Adipocyte (in vitro differentiated cells): Measurements from ENCODE around the gene HOXA9.

Experiments
- DNase-seq: peaks from one replicate; pipeline ENCODE4 v3.0.0-alpha.2; 2015; ENCODE audit warnings: low read depth
- H3K27me3 ChIP-seq: replicated peaks from 2 replicates; pipeline ENCODE4 v1.7.0; 2013; ENCODE audit warnings: mild to moderate bottlenecking, low read length, moderate library complexity; ENCODE audit not compliant: control insufficient read depth, insufficient read depth
- H3K36me3 ChIP-seq: 2 replicates; pipeline ENCODE4 v1.7.0; 2013; ENCODE audit warnings: low read length, mild to moderate bottlenecking, moderate library complexity; ENCODE audit not compliant: control insufficient read depth, insufficient read depth, severe bottlenecking
- H3K4me1 ChIP-seq: 2 replicates; pipeline ENCODE4 v1.7.0; 2013; ENCODE audit warnings: mild to moderate bottlenecking, low read length, moderate library complexity; ENCODE audit not compliant: control insufficient read depth, insufficient read depth
- H3K4me3 ChIP-seq: 2 replicates; pipeline ENCODE4 v1.7.0; 2013; ENCODE audit warnings: mild to moderate bottlenecking, low read length, moderate library complexity
- H3K9ac ChIP-seq: 2 replicates; pipeline ENCODE4 v1.7.0; 2013; ENCODE audit warnings: mild to moderate bottlenecking, low read length, moderate library complexity
- H3K9me3 ChIP-seq: 2 replicates; pipeline ENCODE4 v1.7.0; 2013; ENCODE audit warnings: mild to moderate bottlenecking, low read length, moderate library complexity; ENCODE audit not compliant: control insufficient read depth

Gene HOXA9

DNA sequence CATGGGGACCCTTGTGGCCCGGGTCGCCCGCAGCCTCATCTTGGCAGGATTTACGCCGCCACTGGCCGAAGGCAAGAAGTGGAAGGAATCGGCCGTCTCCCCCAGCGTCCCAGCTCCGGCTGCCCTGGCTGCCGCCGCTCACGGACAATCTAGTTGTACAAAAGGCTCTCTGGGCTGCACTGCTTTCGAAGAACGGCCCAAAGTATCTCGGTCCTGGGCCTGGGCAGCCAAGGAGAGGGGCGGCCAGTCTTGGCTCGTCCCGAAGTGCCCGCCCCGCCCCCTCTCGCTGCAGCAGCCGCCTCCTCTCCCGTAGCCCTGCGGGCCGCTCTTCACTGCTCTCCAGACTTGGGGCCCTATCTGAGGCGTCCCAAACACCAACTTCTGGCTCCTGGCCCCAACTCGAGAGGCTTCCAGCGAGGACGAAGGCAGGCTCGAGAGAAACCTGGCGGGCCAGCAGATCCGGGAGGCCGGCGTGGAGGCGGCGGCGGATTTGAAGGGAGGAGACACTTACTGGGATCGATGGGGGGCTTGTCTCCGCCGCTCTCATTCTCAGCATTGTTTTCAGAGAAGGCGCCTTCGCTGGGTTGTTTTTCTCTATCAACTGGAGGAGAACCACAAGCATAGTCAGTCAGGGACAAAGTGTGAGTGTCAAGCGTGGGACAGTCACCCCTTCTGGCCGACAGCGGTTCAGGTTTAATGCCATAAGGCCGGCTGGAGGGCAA, 809 bp downstream of the HOXA9 start:
- Histone ChIP-seq H3K36me3 (peaks cover 5% of the 10 kb centered on the region), H3K27me3 (no peaks in the 10 kb centered on the region), H3K4me3 (peak overlapping the region; percentile 94), H3K9me3 (no peaks in the 10 kb centered on the region), H3K9ac (peak overlapping the region; percentile 93), H3K4me1 (peaks cover 46% of the 10 kb centered on the region)
- no peak for DNase-seq

GRCh38 chr7:27164045-27164366, 1.3 kb downstream of the HOXA9 start:
- H3K9ac ChIP-seq, result peak overlapping the region; percentile 93
- H3K4me3 ChIP-seq, result peak overlapping the region; percentile 94
- H3K27me3 ChIP-seq, result no peaks in the 10 kb centered on the region

DNA sequence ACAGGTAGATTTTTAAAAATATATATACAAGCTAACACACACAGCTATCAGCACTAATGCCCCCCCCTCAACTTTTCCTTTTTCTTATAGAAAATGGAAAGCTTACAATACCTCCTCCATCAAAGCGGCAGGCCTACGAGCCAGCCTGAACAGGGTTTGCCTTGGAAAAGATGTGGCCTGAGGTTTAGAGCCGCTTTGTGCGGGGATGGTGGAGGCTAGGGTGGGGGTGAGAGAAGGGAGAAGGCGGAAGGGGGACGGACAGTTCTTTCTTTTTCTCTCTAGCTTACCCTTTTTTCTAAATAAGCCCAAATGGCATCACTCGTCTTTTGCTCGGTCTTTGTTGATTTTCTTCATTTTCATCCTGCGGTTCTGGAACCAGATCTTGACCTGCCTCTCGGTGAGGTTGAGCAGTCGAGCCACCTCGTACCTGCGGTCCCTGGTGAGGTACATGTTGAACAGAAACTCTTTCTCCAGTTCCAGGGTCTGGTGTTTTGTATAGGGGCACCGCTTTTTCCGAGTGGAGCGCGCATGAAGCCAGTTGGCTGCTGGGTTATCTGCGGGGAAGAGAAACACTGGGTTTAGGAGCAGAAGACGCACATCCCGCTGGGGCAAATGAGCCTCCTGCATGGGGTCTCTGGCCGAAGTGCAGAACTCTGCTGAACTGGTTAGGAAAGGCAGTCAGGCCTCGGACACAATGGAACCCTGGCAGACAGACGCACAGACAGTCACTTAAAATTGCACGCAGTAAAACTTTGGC, 1.9 kb downstream of the HOXA9 start:
- no peaks in the 10 kb centered on the region for H3K27me3 ChIP-seq
- H3K9me3 ChIP-seq, result no peaks in the 10 kb centered on the region
- DNase-seq, result no peak
- H3K4me3 ChIP-seq, result peak overlapping the region; percentile 94
- H3K36me3 ChIP-seq, result peaks cover 5% of the 10 kb centered on the region
- peaks cover 43% of the 10 kb centered on the region for H3K4me1 ChIP-seq
- H3K9ac ChIP-seq, result peak overlapping the region; percentile 93

More at GRCh38 chr7:27164045-27164366, 1.3 kb downstream of the HOXA9 start:
- no peaks in the 10 kb centered on the region for H3K9me3 ChIP-seq
- peaks cover 46% of the 10 kb centered on the region for H3K4me1 ChIP-seq
- no peak for DNase-seq
- peaks cover 5% of the 10 kb centered on the region for H3K36me3 ChIP-seq

GRCh38 chr7:27162561-27163287, 2.6 kb downstream of the HOXA9 start:
- H3K9me3 ChIP-seq, result no peaks in the 10 kb centered on the region
- peaks cover 36% of the 10 kb centered on the region for H3K4me1 ChIP-seq
- no peak for DNase-seq
- peak overlapping the region; percentile 93 for H3K9ac ChIP-seq
- H3K27me3 ChIP-seq, result no peaks in the 10 kb centered on the region
- H3K4me3 ChIP-seq, result peak overlapping the region; percentile 94
- peaks cover 5% of the 10 kb centered on the region for H3K36me3 ChIP-seq

DNA sequence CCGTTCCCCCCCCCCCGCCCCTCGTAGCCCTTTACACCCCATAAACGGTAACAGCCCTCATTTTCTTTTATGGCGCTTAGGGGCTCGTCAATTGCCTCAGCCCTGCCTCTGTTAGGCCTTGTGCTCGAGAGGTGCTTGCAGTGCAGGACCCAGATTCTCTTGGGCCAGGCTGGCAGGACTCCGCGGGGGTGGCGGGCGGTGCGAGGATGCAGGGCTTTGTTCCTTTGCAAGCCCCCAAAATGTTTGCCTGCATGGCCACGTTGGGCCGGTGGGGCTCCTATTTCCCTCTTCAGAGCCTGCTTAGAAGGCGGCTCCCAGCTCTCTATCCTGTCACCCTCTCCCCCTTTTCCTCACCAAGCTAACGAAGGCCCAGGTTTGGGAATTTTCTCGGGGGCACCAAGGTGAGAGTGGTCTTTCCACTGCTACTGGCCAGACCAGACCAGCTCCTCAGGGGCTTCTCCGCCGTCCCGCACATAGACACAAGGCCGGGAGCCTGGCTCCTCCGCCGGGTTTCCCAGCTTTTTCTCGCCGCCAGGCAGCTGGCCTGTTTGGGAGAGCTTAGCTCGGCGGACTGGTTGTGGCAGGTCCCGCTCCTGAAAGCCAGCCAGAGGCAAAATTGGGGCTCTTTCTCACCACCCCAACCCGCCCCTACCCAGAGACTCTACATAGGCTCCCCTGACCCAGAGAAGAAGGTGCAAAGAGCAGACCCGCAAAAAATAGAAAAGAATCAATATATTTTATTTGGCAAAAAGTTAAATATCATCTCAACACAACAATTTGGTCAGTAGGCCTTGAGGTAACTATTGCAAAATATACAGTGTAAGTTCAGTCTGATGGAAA, 3.4 kb downstream of the HOXA9 start:
- H3K4me3 ChIP-seq, result peak overlapping the region; percentile 94
- H3K27me3 ChIP-seq, result no peaks in the 10 kb centered on the region
- no peaks in the 10 kb centered on the region for H3K9me3 ChIP-seq
- no peak for DNase-seq
- H3K4me1 ChIP-seq, result peaks cover 32% of the 10 kb centered on the region
- peak overlapping the region; percentile 93 for H3K9ac ChIP-seq
- peaks cover 5% of the 10 kb centered on the region for H3K36me3 ChIP-seq

DNA sequence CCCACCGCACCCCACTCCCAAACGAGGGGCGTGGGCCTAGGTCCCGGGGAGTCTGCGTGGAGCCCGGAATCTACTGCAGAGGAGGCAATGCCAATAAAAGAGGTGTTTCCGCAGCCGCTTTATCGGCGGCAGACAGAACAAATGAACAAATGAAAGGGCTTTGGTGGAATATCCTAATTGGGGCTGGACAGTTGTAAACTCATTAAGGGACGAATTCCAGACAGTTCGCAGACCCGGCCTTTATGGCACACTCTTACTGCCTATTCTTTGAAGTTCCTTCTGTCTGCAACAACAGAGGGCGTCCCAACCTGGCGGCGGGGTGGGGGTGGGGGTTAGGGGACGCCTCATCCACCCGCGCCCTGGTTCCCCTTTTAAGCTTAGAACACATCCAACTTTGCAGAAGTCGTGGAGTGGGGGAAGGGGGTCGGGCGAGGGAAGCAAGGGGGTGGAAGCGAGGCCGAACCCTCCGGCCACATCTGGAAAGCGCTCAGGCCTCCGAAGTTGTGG, 4.1 kb downstream of the HOXA9 start:
- DNase-seq, result no peak
- no peaks in the 10 kb centered on the region for H3K27me3 ChIP-seq
- peaks cover 26% of the 10 kb centered on the region for H3K4me1 ChIP-seq
- H3K4me3 ChIP-seq, result peak overlapping the region; percentile 88
- H3K9me3 ChIP-seq, result no peaks in the 10 kb centered on the region
- peaks cover 5% of the 10 kb centered on the region for H3K36me3 ChIP-seq
- H3K9ac ChIP-seq, result peak overlapping the region; percentile 93

DNA sequence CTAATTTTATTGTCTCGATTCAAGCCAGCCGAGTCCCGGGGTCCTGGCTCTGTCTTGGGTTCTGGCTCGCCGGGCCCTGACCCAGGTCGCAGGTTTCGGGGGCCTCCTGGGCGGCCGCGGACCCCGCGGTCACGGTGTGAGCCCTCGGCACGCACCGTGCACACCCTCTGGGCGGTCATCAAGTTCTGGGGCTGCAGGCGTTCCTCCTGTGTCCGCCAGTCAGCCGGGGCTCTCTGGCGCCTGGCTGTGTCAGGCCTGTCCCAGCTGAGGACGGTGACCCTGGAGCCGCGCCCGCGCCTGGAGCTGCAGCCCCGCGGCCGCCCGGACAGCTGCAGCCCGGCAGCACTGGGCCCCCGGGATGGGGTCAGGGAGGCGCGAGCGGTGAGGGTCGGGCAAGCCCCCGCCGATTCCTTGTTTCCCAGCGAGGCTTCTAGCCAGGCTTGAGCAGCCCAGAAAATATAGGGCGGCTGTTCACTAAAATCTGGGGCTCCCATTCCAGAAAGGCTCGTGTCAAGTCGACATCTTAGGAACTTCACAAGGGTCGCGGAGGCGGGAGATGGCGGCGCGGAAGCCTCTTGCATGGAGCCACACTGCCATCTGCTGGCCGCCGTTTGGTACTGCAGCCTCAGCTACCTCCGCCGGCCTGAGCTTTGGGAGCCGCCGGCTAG, 4.7 kb downstream of the HOXA9 start:
- H3K9ac ChIP-seq, result peak overlapping the region; percentile 90
- peak; percentile 88 for DNase-seq
- peaks cover 21% of the 10 kb centered on the region for H3K4me1 ChIP-seq
- H3K4me3 ChIP-seq, result peak overlapping the region; percentile 88
- peaks cover 5% of the 10 kb centered on the region for H3K36me3 ChIP-seq
- H3K27me3 ChIP-seq, result no peaks in the 10 kb centered on the region
- H3K9me3 ChIP-seq, result no peaks in the 10 kb centered on the region

DNA sequence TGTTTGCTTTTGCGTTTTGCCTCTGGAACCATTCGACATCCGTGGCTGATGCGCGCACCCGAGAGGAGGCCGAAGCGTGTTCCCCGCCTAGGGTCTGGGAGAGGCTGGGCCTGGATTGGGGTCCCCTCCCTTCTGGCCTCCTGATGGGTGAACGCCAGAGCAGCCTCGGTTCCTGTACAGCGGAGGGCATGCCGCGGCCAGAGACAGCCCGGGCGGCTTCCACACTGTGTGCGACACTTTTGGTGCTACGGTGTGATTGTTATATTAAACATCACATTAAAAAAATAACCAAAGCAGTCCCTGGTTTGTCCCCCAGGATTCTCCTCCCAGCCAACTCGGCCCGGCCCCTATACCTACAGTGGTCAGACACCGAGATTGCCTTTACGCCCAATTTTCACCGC, 5.2 kb downstream of the HOXA9 start:
- DNase-seq, result no peak
- peak overlapping the region; percentile 88 for H3K4me3 ChIP-seq
- peak overlapping the region; percentile 90 for H3K9ac ChIP-seq

DNA sequence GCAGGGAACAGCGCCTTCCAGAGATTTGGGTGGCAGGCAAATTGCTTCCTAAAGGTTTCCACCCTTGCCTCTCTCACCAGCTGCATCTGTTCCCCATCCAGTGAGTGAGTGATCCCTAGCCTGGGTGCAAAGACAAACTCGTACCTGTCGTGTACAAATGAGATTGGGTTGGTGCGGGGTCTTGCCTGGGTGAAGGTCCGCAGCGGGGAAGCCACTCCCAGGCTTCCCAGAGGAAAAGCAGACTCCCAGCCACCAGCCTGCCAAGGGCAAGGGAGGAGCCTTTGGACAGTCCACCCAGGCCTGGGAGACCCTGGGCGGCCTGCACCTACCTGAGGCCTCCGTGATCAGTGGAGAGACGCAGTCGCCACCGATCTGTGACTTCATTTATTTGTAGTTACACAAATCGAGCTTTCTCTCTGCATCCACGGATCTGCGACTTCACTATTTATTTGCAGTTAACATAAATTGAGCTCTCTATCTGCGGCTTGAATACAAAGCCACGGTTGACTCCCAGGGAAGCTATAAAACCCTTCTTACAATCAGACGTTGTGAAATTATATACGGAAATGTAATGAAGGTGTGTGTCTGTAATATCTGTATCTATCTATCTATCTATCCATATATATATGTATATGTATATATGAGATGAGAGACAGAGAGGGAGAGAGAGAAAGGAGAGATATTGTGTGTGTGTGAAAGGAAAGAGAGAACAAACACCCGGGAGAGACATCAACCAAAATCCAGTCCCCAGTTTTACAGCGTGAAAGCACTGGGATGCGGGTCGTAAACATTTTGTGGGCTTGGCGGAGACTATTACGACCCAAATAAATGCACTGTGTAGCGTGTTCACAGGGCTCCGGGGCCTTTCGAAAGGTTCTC, 5.8 kb downstream of the HOXA9 start:
- no peak for DNase-seq

More for the DNA sequence above, 5.2 kb downstream of the HOXA9 start:
- Histone ChIP-seq H3K4me1 (peaks cover 26% of the 10 kb centered on the region), H3K27me3 (no peaks in the 10 kb centered on the region), H3K36me3 (peaks cover 5% of the 10 kb centered on the region), H3K9me3 (no peaks in the 10 kb centered on the region)

More for the DNA sequence above, 5.8 kb downstream of the HOXA9 start:
- Histone ChIP-seq H3K9ac (peak overlapping the region; percentile 90), H3K4me1 (peaks cover 32% of the 10 kb centered on the region), H3K4me3 (peak overlapping the region; percentile 88), H3K9me3 (no peaks in the 10 kb centered on the region), H3K36me3 (peaks cover 5% of the 10 kb centered on the region), H3K27me3 (no peaks in the 10 kb centered on the region)
